Neuron (in vitro differentiated cells): ENCODE results near the gene LAIR2.
"Not testable (repeated sequence)": the region's sequence is repeated elsewhere in the genome, so short reads cannot be mapped to it uniquely, and the experiment has no call there.

Experiments
- H2AFZ ChIP-seq: one replicate; pipeline ENCODE4 v1.6.1; 2013; ENCODE audit warnings: low read depth, mild to moderate bottlenecking, inconsistent platforms, low read length, moderate library complexity
- H3K27me3 ChIP-seq: one replicate; pipeline ENCODE4 v1.6.1; 2013; ENCODE audit warnings: low read length; ENCODE audit not compliant: insufficient read depth
- H3K36me3 ChIP-seq: one replicate; pipeline ENCODE4 v1.6.1; 2013; ENCODE audit warnings: low read length; ENCODE audit not compliant: insufficient read depth
- H3K4me1 ChIP-seq: one replicate; pipeline ENCODE4 v1.6.1; 2013; ENCODE audit warnings: low read length; ENCODE audit not compliant: insufficient read depth
- H3K4me3 ChIP-seq: 2 replicates; pipeline ENCODE4 v1.5.1; 2013; ENCODE audit warnings: mild to moderate bottlenecking, low read length, moderate library complexity
- H3K9me3 ChIP-seq: one replicate; pipeline ENCODE4 v1.6.1; 2013; ENCODE audit warnings: low read length

The LAIR2 gene

GRCh38 chr19:54461613-54462012, 41.0 kb upstream of the LAIR2 start:
- no peak overlapping the region for H2AFZ ChIP-seq
- no peaks in the 10 kb centered on the region for H3K9me3 ChIP-seq
- no peaks in the 10 kb centered on the region for H3K27me3 ChIP-seq
- peaks cover 50% of the 10 kb centered on the region for H3K36me3 ChIP-seq
- H3K4me1 ChIP-seq = peaks cover 7% of the 10 kb centered on the region
- no peak overlapping the region for H3K4me3 ChIP-seq

GRCh38 chr19:54462047-54462654, 40.5 kb upstream of the LAIR2 start:
- Histone ChIP-seq H3K27me3 (no peaks in the 10 kb centered on the region), H2AFZ (no peak overlapping the region), H3K36me3 (peaks cover 44% of the 10 kb centered on the region), H3K4me3 (no peak overlapping the region), H3K9me3 (no peaks in the 10 kb centered on the region), H3K4me1 (peaks cover 7% of the 10 kb centered on the region)

DNA sequence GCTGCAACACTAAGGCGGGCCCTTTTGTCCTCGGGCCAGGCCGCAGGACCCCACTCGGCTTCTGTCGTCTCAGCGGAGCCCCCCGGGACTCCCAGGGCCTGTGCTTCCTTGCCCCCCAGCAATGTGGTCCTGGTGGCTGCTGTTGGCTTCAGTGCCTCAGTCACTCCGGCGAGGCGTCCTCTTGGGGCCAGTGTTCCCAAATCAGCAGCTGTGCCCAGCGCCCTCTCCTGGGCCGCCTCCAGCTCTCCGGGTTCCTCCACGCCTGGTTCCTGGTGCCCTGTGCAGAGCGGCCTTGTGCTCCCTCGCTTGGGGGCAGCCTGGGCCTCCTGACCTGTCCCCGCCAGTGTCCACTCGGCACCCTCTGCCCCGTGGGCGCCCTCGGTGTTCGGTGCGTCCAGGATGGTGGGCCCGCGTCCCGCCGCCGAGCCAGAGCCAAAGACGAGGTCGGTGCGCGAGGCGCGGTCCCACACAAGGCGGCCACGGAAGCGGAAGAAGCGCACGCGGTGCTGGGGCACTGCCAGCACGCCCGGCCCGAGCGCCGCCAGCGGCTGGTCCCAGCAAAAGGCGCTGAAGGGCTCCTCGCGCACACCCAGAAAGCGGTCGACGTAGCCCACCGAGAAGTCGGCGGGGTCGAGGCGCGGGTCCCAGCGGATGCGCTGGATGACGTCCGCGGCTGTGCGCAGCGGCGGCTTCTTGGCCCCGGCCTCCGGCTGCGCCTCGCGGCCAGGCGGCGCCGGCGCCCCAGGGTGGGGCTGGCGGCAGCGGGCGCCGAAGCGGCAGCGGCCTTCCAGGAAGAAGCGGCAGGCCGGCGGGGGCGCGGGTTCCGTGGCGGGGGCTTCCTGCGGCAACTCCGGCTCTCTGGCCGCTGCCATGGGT, 39.7 kb upstream of the LAIR2 start:
- Histone ChIP-seq H3K4me3 (no peak overlapping the region), H3K4me1 (peaks cover 7% of the 10 kb centered on the region)

GRCh38 chr19:54463531-54464043, 39.0 kb upstream of the LAIR2 start, which contains the start of gene LENG9:
LENG9 (minus strand) TSS chr19:54463778; CDS start chr19:54463526, 252 bp downstream.
- no peaks in the 10 kb centered on the region for H3K27me3 ChIP-seq
- peak within 1 kb of the TSS; percentile 65 for H3K4me3 ChIP-seq
- H2AFZ ChIP-seq = peak within 1 kb of the TSS; percentile 73
- no peaks in the 10 kb centered on the region for H3K9me3 ChIP-seq
- peaks cover 32% of the 10 kb centered on the region for H3K36me3 ChIP-seq
- peaks cover 7% of the 10 kb centered on the region for H3K4me1 ChIP-seq

More for the DNA sequence above, 39.7 kb upstream of the LAIR2 start:
- Histone ChIP-seq H3K27me3 (no peaks in the 10 kb centered on the region), H2AFZ (no peak overlapping the region), H3K9me3 (no peaks in the 10 kb centered on the region), H3K36me3 (peaks cover 39% of the 10 kb centered on the region)

DNA sequence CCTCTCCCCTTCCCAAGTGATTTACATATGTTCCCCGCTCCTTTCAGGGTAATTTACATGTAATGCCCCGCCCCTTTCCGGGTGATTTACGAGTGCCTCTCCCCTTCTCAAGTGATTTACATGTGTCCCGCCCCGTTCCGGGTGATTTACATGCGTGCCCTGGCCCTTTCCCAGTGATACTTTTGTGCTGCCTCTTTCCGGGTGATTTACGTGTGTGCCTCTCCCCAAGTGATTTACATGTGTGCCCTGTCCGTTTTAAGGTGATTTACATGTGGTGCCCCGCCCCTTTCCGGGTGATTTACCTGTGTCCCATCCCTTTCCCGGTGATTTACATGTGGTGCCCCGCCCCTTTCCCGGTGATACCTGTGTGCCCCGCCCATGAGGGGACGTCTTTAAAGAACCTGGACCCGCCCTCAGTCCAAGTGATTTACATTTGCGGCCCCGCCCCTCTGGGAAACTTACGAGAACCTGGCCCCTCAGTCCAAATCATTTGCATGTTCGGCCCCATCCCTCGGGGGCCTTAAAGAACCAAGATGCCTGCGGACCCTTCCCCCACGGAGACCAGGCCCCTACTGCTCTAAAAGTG, 38.5 kb upstream of the LAIR2 start:
- Histone ChIP-seq H3K9me3 (no peaks in the 10 kb centered on the region), H3K4me1 (peaks cover 7% of the 10 kb centered on the region), H2AFZ (peak overlapping the region; percentile 73), H3K27me3 (no peaks in the 10 kb centered on the region), H3K36me3 (peaks cover 26% of the 10 kb centered on the region), H3K4me3 (peak overlapping the region; percentile 65)

GRCh38 chr19:54464630-54465425, 37.8 kb upstream of the LAIR2 start:
- Histone ChIP-seq H3K4me3 (peak overlapping the region; percentile 65), H3K27me3 (no peaks in the 10 kb centered on the region), H2AFZ (peak overlapping the region; percentile 73), H3K36me3 (peaks cover 19% of the 10 kb centered on the region), H3K9me3 (no peaks in the 10 kb centered on the region), H3K4me1 (peaks cover 7% of the 10 kb centered on the region)

GRCh38 chr19:54465426-54466109, 37.1 kb upstream of the LAIR2 start:
- Histone ChIP-seq H3K27me3 (no peaks in the 10 kb centered on the region), H3K4me3 (no peak overlapping the region), H2AFZ (no peak overlapping the region), H3K9me3 (no peaks in the 10 kb centered on the region), H3K36me3 (peaks cover 14% of the 10 kb centered on the region), H3K4me1 (peaks cover 10% of the 10 kb centered on the region)

DNA sequence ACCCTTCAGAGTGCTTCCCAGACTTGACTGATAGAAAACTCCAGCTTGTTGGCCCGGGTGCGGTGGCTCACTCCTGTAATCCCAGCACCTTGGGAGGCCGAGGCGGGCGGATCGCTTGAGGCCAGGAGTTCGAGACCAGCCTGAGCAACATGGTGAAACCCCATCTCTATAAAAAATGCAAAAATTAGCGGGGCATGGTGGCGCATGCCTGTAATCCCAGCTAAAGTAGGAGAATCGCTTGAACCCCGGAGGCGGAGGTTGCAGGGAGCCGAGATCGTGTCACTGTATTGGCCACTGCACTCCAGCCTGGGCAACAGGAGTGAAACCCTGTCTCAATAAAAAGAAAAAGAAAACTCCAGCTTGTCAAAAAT, 36.5 kb upstream of the LAIR2 start:
- H2AFZ ChIP-seq, H3K27me3 ChIP-seq, H3K9me3 ChIP-seq, H3K4me3 ChIP-seq: not testable (repeated sequence)
- Histone ChIP-seq H3K36me3 (peaks cover 10% of the 10 kb centered on the region), H3K4me1 (peaks cover 15% of the 10 kb centered on the region)

DNA sequence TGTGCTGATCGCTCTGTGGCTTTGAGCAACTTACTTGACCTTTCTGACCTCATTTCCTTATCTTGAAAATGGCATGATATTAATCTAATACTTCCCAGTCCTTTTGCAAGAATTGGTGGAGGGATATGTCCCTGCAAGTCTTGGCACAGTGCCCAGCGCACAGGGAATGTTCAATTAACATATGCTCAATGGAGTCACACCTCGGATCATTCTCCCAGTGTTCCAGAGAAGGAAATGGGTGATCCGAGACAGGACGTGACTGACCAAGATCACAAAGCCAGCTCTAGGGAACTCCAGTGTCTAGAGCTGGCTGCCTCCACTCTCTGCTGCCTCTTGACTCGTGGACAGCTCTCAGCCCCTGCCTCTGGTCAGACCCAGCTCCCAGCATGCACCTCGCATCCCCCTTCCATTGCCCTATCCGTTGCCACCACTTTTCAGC, 33.1 kb upstream of the LAIR2 start:
- H3K36me3 ChIP-seq = no peaks in the 10 kb centered on the region
- H2AFZ ChIP-seq = no peak overlapping the region
- no peaks in the 10 kb centered on the region for H3K27me3 ChIP-seq
- peaks cover 21% of the 10 kb centered on the region for H3K4me1 ChIP-seq
- no peak overlapping the region for H3K4me3 ChIP-seq
- no peaks in the 10 kb centered on the region for H3K9me3 ChIP-seq

GRCh38 chr19:54470276-54470887, 32.2 kb upstream of the LAIR2 start:
- Histone ChIP-seq H3K36me3 (no peaks in the 10 kb centered on the region), H2AFZ (no peak overlapping the region), H3K27me3 (no peaks in the 10 kb centered on the region), H3K4me1 (peaks cover 18% of the 10 kb centered on the region), H3K9me3 (no peaks in the 10 kb centered on the region), H3K4me3 (no peak overlapping the region)

DNA sequence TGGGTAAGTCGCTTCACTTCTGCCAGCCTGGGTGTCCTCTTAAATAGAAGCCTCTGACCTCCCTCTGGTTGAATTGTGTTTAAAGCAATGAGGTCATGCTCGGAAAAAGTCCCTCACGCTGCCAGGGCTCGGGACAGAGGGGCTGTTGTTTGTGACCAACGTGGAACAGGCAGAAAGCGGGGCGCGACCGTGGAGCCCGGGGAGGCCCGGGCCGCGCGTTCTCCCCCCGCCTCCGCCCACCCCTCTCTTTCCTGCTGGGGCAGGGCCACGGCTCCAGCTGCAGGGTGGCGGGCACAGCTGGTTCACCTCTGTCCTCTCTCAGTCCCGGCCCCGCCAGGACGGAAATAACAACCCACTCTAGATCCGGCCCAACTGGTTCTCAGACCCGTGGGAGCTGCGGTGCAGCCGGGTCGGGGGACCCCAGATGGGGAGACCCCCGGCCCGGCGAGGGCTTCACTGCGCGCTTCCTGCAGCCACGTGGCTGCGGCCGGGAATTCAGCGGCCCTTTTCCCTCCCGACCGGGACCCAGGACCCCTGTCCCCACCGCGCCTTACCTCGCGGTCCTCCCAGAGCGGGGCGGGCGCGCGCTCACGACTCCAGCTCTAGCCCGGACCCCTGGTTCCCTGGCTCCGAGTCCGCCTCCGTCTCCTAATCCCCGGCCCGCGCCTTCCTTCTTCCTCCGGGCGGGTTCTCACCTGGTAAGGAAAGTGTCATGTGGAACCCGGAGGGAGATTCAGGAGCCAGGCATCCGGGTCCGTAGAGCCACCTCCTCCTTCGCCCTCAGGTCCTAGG, 31.4 kb upstream of the LAIR2 start:
- Histone ChIP-seq H3K27me3 (no peaks in the 10 kb centered on the region), H3K9me3 (no peaks in the 10 kb centered on the region), H3K4me1 (peaks cover 18% of the 10 kb centered on the region), H3K4me3 (no peak overlapping the region), H2AFZ (no peak overlapping the region), H3K36me3 (no peaks in the 10 kb centered on the region)
